ENCODE results near the gene FOSB. TPM values are rescaled to one million over a fixed set of nuclear protein-coding genes. Genes with fewer than 3 reads are reported as not detected.

Gene FOSB
- total and polyA plus RNA-seq, 9 of the 15 experiments (the other 6 are each of a cell fraction or from before 2014, with no cell fraction given) = 0.11 to 2.7 (median 0.73) TPM

DNA sequence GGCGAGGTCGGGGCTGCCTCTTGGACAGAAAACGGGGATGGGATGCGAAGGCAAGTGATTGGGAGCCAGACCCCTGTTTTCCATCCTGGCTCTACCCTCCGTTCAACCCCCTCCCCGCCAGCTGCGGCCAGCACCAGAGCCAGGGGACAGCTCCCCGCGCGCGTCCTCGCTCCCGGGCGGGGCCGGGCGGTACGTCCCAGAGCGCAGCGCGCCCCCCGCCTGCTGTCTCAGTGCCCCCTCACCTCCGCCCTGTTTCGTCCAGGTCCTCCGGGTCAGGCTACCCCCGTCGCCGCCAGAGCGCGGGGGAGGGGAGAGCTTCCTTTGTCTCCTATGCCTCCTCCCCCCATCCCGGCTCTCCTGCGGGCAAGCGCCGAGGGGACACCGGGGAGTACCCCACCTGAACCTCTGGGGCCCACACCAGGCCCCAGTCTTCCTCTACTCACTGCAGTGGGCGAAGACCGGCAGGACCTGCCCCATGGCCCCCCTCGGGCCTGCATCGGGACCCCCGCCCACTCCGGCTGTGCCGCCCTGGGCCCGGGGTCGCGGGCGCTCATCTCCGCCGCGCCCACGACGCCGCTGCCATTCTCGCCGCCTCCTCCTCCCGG, 28.7 kb downstream of the FOSB start:
- under 1% methylated on average over 17 of the region's 54 CpGs for WGBS (ENCODE audit: insufficient coverage, low coverage, missing lambda C conversion rate)
- POLR2A ChIA-PET = interaction anchor here (0.6 to 0.7 kb wide), 4 partner anchors 9 to 173 kb away, joined by 3 to 5 read pairs (median 4); no protein-coding TSS in a partner anchor
- TF ChIP-seq RB1 (IDR thresholded peaks at IDR 0.05; ENCODE audit: low read depth) (peak; percentile 37; the same call in 1 of the 2 replicates), ZC3H4 (CRISPR knock-in tag; IDR thresholded peaks at IDR 0.05; ENCODE audit: borderline replicate concordance) (0 out of 2 replicates have a peak, but pooled peaks have one; percentile 17), SIN3B (IDR thresholded peaks at IDR 0.05; ENCODE audit: low read depth) (peak; percentile 28; the same call in 1 of the 2 replicates), PCBP1 (IDR thresholded peaks at IDR 0.05; ENCODE audit: low read depth, low read length, poor library complexity, severe bottlenecking) (peak; percentile 94), ZNF584 (CRISPR knock-in tag; IDR thresholded peaks at IDR 0.05; ENCODE audit: low read depth) (0 out of 2 replicates have a peak, but pooled peaks have one; percentile 61)
- TF ChIP-seq, protein P1, sequence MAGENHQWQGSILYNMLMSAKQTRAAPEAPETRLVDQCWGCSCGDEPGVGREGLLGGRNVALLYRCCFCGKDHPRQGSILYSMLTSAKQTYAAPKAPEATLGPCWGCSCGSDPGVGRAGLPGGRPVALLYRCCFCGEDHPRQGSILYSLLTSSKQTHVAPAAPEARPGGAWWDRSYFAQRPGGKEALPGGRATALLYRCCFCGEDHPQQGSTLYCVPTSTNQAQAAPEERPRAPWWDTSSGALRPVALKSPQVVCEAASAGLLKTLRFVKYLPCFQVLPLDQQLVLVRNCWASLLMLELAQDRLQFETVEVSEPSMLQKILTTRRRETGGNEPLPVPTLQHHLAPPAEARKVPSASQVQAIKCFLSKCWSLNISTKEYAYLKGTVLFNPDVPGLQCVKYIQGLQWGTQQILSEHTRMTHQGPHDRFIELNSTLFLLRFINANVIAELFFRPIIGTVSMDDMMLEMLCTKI (IDR thresholded peaks at IDR 0.05; ENCODE audit: partially characterized antibody) = no peak
- TF ChIP-seq, protein P2, sequence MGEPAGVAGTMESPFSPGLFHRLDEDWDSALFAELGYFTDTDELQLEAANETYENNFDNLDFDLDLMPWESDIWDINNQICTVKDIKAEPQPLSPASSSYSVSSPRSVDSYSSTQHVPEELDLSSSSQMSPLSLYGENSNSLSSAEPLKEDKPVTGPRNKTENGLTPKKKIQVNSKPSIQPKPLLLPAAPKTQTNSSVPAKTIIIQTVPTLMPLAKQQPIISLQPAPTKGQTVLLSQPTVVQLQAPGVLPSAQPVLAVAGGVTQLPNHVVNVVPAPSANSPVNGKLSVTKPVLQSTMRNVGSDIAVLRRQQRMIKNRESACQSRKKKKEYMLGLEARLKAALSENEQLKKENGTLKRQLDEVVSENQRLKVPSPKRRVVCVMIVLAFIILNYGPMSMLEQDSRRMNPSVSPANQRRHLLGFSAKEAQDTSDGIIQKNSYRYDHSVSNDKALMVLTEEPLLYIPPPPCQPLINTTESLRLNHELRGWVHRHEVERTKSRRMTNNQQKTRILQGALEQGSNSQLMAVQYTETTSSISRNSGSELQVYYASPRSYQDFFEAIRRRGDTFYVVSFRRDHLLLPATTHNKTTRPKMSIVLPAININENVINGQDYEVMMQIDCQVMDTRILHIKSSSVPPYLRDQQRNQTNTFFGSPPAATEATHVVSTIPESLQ (CRISPR knock-in tag; IDR thresholded peaks at IDR 0.05) = peak; percentile 78; the same call in 1 of the 2 replicates
- TF ChIP-seq, protein P3, sequence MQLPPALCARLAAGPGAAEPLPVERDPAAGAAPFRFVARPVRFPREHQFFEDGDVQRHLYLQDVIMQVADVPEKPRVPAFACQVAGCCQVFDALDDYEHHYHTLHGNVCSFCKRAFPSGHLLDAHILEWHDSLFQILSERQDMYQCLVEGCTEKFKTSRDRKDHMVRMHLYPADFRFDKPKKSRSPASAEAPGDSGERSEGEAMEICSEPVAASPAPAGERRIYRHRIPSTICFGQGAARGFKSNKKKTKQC (CRISPR knock-in tag; IDR thresholded peaks at IDR 0.05) = peak; percentile 98

More for the DNA sequence above, 28.7 kb downstream of the FOSB start:
- Histone ChIP-seq H3K9me1 (ENCODE audit: control insufficient read depth, insufficient read depth, low read length) (no peaks in the 10 kb centered on the region), H3K4me3 (peak overlapping the region; percentile 58), H4K20me1 (replicated peaks; ENCODE audit: control insufficient read depth, insufficient read depth, low read length) (no peaks in the 10 kb centered on the region), H3K27ac (ENCODE audit: extremely low read depth, low read depth, low read length) (no peak overlapping the region), H3K9ac (ENCODE audit: insufficient read depth in 1 of 2, low read depth in 2 of 2, low read length in 2 of 2) (peak overlapping the region in 1 of 2 experiments; percentile 86; a peak in 2 of 4 replicates), H3K9me3 (replicated peaks; ENCODE audit: control insufficient read depth, insufficient read depth, low read depth, low read length) (no peaks in the 10 kb centered on the region), H3K27me3 (ENCODE audit: control insufficient read depth in 2 of 2, insufficient read depth in 2 of 2, low read length in 2 of 2) (peaks cover 3 to 16% of the 10 kb centered on the region in 2 experiments; a peak in 3 of 5 replicates), H3K36me3 (ENCODE audit: control insufficient read depth, insufficient read depth, low read length) (no peaks in the 10 kb centered on the region), H3K79me2 (ENCODE audit: control insufficient read depth, insufficient read depth, low read length) (peaks cover 6% of the 10 kb centered on the region; the same call in 1 of the 3 replicates), H2AFZ (ENCODE audit: low read depth, low read length) (peak overlapping the region; percentile 39; the same call in 1 of the 2 replicates), H3K4me2 (ENCODE audit: insufficient read depth, low read length) (peak overlapping the region; percentile 74), H3K4me1 (replicated peaks in 1 of 2; ENCODE audit: control insufficient read depth in 2 of 2, insufficient read depth in 2 of 2, low read length in 2 of 2) (peaks cover 13 to 74% of the 10 kb centered on the region in 2 experiments; a peak in 4 of 5 replicates)
- intact Hi-C loops (cut with micrococcal nuclease) = no loop called here
- no TSS peak for BruUV-seq (replicated peaks)
- no peak for FAIRE-seq
- DNase-seq (ENCODE audit: extremely low read depth in 1 of 4, low spot score in 3 of 4) = peak; percentile 61 to 71 (median 67)
- ATAC-seq = peak; percentile 24
- CTCF ChIA-PET (ENCODE audit: low intra/inter-chr PET ratio) = no interaction called here
- in situ Hi-C loops (cut with MboI) = no loop called here
